Tibial nerve (tissue), 3 donors: ENCODE results near the gene MME.

Source experiments
- CTCF ChIP-seq, 5 experiments: fragments of 200-600 bp in 3 of 5; fragments of 450-650 bp in 2 of 5; sonication (generic) in 3 of 5; IDR thresholded peaks; one replicate each; pipeline ENCODE4 v1.5.1; 2016 to 2019; ENCODE audit warnings: antibody characterized with exemption in 5 of 5, mild to moderate bottlenecking in 3 of 5, moderate library complexity in 2 of 5
- POLR2A ChIP-seq, 2 donors: fragments of 450-650 bp; IDR thresholded peaks; one replicate each; pipeline ENCODE4 v1.6.1; 2017; ENCODE audit warnings: antibody characterized with exemption in 2 of 2, mild to moderate bottlenecking in 2 of 2, moderate library complexity in 2 of 2

- TF ChIP-seq CTCF (IDR thresholded peaks at IDR 0.05): no peak
- TF ChIP-seq POLR2A (IDR thresholded peaks at IDR 0.05): no peak
Observed at GRCh38 chr3:155218462-155218861, 138.3 kb downstream of the MME start.
